GDM1 (cell line): ENCODE measurements around the gene CARD10.

Source experiments
- DNase-seq: peaks from one replicate; lab custom pipeline; 2025; lab: John Stamatoyannopoulos, UW

CARD10 gene

GRCh38 chr22:37519268-37520195 is at the start of gene CARD10:
CARD10 (minus strand) TSS chr22:37519415; CDS start chr22:37519200, 215 bp downstream.
- DNase-seq, result no peak

- no peak for DNase-seq
Observed at GRCh38 chr22:37568448-37569008, 49.3 kb upstream of the CARD10 start.

- no peak for DNase-seq
Observed at GRCh38 chr22:37568012-37568411, 48.8 kb upstream of the CARD10 start.

- DNase-seq, result peak; percentile 80
Observed at GRCh38 chr22:37566903-37567798, 47.9 kb upstream of the CARD10 start.

GRCh38 chr22:37566329-37566837 is 47.2 kb upstream of the CARD10 start:
- DNase-seq, result no peak

- DNase-seq, result no peak
Observed at GRCh38 chr22:37565830-37566229, 46.6 kb upstream of the CARD10 start.

- no peak for DNase-seq
Observed at GRCh38 chr22:37564111-37564711, 45.0 kb upstream of the CARD10 start.

- DNase-seq, result no peak
Observed at GRCh38 chr22:37563153-37564081, 44.2 kb upstream of the CARD10 start.

- no peak for DNase-seq
Observed at GRCh38 chr22:37562049-37562875, 43.0 kb upstream of the CARD10 start.

- no peak for DNase-seq
Observed at GRCh38 chr22:37561212-37562048, 42.2 kb upstream of the CARD10 start.

- DNase-seq, result no peak
Observed at GRCh38 chr22:37560608-37561211, 41.5 kb upstream of the CARD10 start.

- no peak for DNase-seq
Observed at GRCh38 chr22:37559901-37560607, 40.8 kb upstream of the CARD10 start, which contains the start of gene CDC42EP1. CDC42EP1 (plus strand) TSS chr22:37560480; CDS start chr22:37566350, 5,870 bp downstream.

- DNase-seq, result no peak
Observed at GRCh38 chr22:37559521-37559900, 40.3 kb upstream of the CARD10 start.

GRCh38 chr22:37558815-37559214 is 39.6 kb upstream of the CARD10 start:
- no peak for DNase-seq

GRCh38 chr22:37557321-37558001 is 38.2 kb upstream of the CARD10 start:
- DNase-seq, result no peak

GRCh38 chr22:37556710-37557109 is 37.5 kb upstream of the CARD10 start:
- no peak for DNase-seq

GRCh38 chr22:37555029-37555428 is 35.8 kb upstream of the CARD10 start:
- DNase-seq, result no peak
